Measurements from ENCODE around the gene SLC16A7.

Gene SLC16A7

GRCh38 chr12:59595883-59596540 is at the start of gene SLC16A7:
Gene SLC16A7 (plus strand): TSS chr12:59596029. CDS start chr12:59704802, 108,773 bp downstream.
- TF ChIP-seq CTCF (IDR thresholded peaks at IDR 0.05; ENCODE audit: low read depth, low read length), result peak; percentile 0; the same call in 1 of the 2 replicates
- peak; percentile 91 for DNase-seq (ENCODE audit: extremely low read depth, low read depth)

- no peak for TF ChIP-seq CTCF (IDR thresholded peaks at IDR 0.05; ENCODE audit: low read depth, low read length)
- DNase-seq (ENCODE audit: extremely low read depth, low read depth), result no peak
Measured at GRCh38 chr12:59548930-59549329, 46.9 kb upstream of the SLC16A7 start.

- DNase-seq (ENCODE audit: extremely low read depth, low read depth), result no peak
- TF ChIP-seq CTCF (IDR thresholded peaks at IDR 0.05; ENCODE audit: low read depth, low read length), result no peak
Measured at GRCh38 chr12:59559696-59560095, 36.1 kb upstream of the SLC16A7 start.

- no peak for TF ChIP-seq CTCF (IDR thresholded peaks at IDR 0.05; ENCODE audit: low read depth, low read length)
Measured at GRCh38 chr12:59570145-59570544, 25.7 kb upstream of the SLC16A7 start.

GRCh38 chr12:59574406-59574805 is 21.4 kb upstream of the SLC16A7 start:
- TF ChIP-seq CTCF (IDR thresholded peaks at IDR 0.05; ENCODE audit: low read depth, low read length), result no peak
- DNase-seq (ENCODE audit: extremely low read depth, low read depth), result no peak

More at GRCh38 chr12:59570145-59570544, 25.7 kb upstream of the SLC16A7 start:
- DNase-seq (ENCODE audit: extremely low read depth, low read depth), result no peak

GRCh38 chr12:59575826-59576225 is 20.0 kb upstream of the SLC16A7 start:
- DNase-seq (ENCODE audit: extremely low read depth, low read depth), result no peak
- no peak for TF ChIP-seq CTCF (IDR thresholded peaks at IDR 0.05; ENCODE audit: low read depth, low read length)

GRCh38 chr12:59578254-59578653 is 17.6 kb upstream of the SLC16A7 start:
- TF ChIP-seq CTCF (IDR thresholded peaks at IDR 0.05; ENCODE audit: low read depth, low read length), result no peak
- no peak for DNase-seq (ENCODE audit: extremely low read depth, low read depth)
